Measurements from ENCODE around the gene CYTL1.

GRCh38 chr4:5044341-5044740, 25.1 kb upstream of the CYTL1 start:
- no peak for TF ChIP-seq CTCF (conservative IDR thresholded peaks at IDR 0.05; ENCODE audit: low read depth, low read length)
- no peak for TF ChIP-seq EZH2 (IDR thresholded peaks at IDR 0.05; ENCODE audit: low read length, unreplicated experiment)
- TF ChIP-seq EZH2phosphoT487 (IDR thresholded peaks at IDR 0.05; ENCODE audit: borderline replicate concordance, low read length) = no peak

All from PC-3 (cell line).